ENCODE measurements around the gene RTN4RL2.

Gene RTN4RL2

GRCh38 chr11:57511741-57512430, 51.6 kb downstream of the RTN4RL2 start:
- Histone ChIP-seq H3K4me2 (ENCODE audit: low read length) (peak overlapping the region; percentile 73), H3K27me3 (ENCODE audit: control insufficient read depth, low read length) (no peaks in the 10 kb centered on the region), H3K4me1 (ENCODE audit: control insufficient read depth, low read length) (peaks cover 44% of the 10 kb centered on the region), H3K27ac (ENCODE audit: low read depth, low read length) (peak overlapping the region; percentile 68), H4K20me1 (ENCODE audit: control insufficient read depth, insufficient read depth, low read depth, low read length) (no peaks in the 10 kb centered on the region), H3K79me2 (ENCODE audit: control insufficient read depth, low read length) (peaks cover 45% of the 10 kb centered on the region), H3K9me3 (ENCODE audit: control insufficient read depth, insufficient read depth, low read length) (no peaks in the 10 kb centered on the region), H3F3A (ENCODE audit: control insufficient read depth, insufficient read depth) (peaks cover 6% of the 10 kb centered on the region; the same call in 1 of the 2 replicates), H3K36me3 (ENCODE audit: control insufficient read depth, low read length) (peaks cover 16% of the 10 kb centered on the region), H3K4me3 (ENCODE audit: low read length) (peak overlapping the region; percentile 79), H3K9me2 (replicated peaks; ENCODE audit: control insufficient read depth, low read length) (no peaks in the 10 kb centered on the region)
- TF ChIP-seq CTCF (IDR thresholded peaks at IDR 0.05; ENCODE audit: low read depth, low read length, poor library complexity, severe bottlenecking) (no peak), EZH2phosphoT487 (IDR thresholded peaks at IDR 0.05; ENCODE audit: borderline replicate concordance, low read length) (no peak)

- Histone ChIP-seq H3K4me2 (ENCODE audit: low read length) (peak overlapping the region; percentile 73), H3K9me2 (replicated peaks; ENCODE audit: control insufficient read depth, low read length) (no peaks in the 10 kb centered on the region), H3K36me3 (ENCODE audit: control insufficient read depth, low read length) (peaks cover 14% of the 10 kb centered on the region), H3K79me2 (ENCODE audit: control insufficient read depth, low read length) (peaks cover 45% of the 10 kb centered on the region), H3K9me3 (ENCODE audit: control insufficient read depth, insufficient read depth, low read length) (no peaks in the 10 kb centered on the region), H3K27me3 (ENCODE audit: control insufficient read depth, low read length) (no peaks in the 10 kb centered on the region), H3K4me3 (ENCODE audit: low read length) (peak overlapping the region; percentile 79), H3K27ac (ENCODE audit: low read depth, low read length) (peak overlapping the region; percentile 68), H3F3A (ENCODE audit: control insufficient read depth, insufficient read depth) (peaks cover 6% of the 10 kb centered on the region; the same call in 1 of the 2 replicates), H4K20me1 (ENCODE audit: control insufficient read depth, insufficient read depth, low read depth, low read length) (no peaks in the 10 kb centered on the region), H3K4me1 (ENCODE audit: control insufficient read depth, low read length) (peaks cover 44% of the 10 kb centered on the region)
- TF ChIP-seq EZH2phosphoT487 (IDR thresholded peaks at IDR 0.05; ENCODE audit: borderline replicate concordance, low read length): no peak
- no peak for TF ChIP-seq CTCF (IDR thresholded peaks at IDR 0.05; ENCODE audit: low read depth, low read length, poor library complexity, severe bottlenecking)
These were observed 52.5 kb downstream of the RTN4RL2 start for GRCh38 chr11:57512646-57513451.

- Histone ChIP-seq H3K4me1 (ENCODE audit: control insufficient read depth, low read length) (peaks cover 44% of the 10 kb centered on the region), H3F3A (ENCODE audit: control insufficient read depth, insufficient read depth) (peaks cover 6% of the 10 kb centered on the region; the same call in 1 of the 2 replicates), H3K9me2 (replicated peaks; ENCODE audit: control insufficient read depth, low read length) (no peaks in the 10 kb centered on the region), H3K79me2 (ENCODE audit: control insufficient read depth, low read length) (peaks cover 42% of the 10 kb centered on the region), H3K4me2 (ENCODE audit: low read length) (peak overlapping the region; percentile 73), H3K9me3 (ENCODE audit: control insufficient read depth, insufficient read depth, low read length) (no peaks in the 10 kb centered on the region), H3K36me3 (ENCODE audit: control insufficient read depth, low read length) (peaks cover 14% of the 10 kb centered on the region), H3K4me3 (ENCODE audit: low read length) (peak overlapping the region; percentile 79), H4K20me1 (ENCODE audit: control insufficient read depth, insufficient read depth, low read depth, low read length) (no peaks in the 10 kb centered on the region), H3K27ac (ENCODE audit: low read depth, low read length) (peak overlapping the region; percentile 68), H3K27me3 (ENCODE audit: control insufficient read depth, low read length) (no peaks in the 10 kb centered on the region)
- no peak for TF ChIP-seq EZH2phosphoT487 (IDR thresholded peaks at IDR 0.05; ENCODE audit: borderline replicate concordance, low read length)
- TF ChIP-seq CTCF (IDR thresholded peaks at IDR 0.05; ENCODE audit: low read depth, low read length, poor library complexity, severe bottlenecking): no peak
These were observed 53.1 kb downstream of the RTN4RL2 start for GRCh38 chr11:57513452-57513795.

All from DOHH2 (cell line).